Measurements from ENCODE around the gene CENPT. TPM values are rescaled to one million over a fixed set of nuclear protein-coding genes. Genes with fewer than 3 reads are reported as not detected.
A peak's percentile ranks its signal among the peaks of the same experiment; 100 is the strongest.

CENPT gene
- total and polyA plus RNA-seq, 2 of the 13 experiments (the other 11 are each of a cell fraction or from before 2014, with no cell fraction given) = 40.9 to 43.3 TPM

DNA sequence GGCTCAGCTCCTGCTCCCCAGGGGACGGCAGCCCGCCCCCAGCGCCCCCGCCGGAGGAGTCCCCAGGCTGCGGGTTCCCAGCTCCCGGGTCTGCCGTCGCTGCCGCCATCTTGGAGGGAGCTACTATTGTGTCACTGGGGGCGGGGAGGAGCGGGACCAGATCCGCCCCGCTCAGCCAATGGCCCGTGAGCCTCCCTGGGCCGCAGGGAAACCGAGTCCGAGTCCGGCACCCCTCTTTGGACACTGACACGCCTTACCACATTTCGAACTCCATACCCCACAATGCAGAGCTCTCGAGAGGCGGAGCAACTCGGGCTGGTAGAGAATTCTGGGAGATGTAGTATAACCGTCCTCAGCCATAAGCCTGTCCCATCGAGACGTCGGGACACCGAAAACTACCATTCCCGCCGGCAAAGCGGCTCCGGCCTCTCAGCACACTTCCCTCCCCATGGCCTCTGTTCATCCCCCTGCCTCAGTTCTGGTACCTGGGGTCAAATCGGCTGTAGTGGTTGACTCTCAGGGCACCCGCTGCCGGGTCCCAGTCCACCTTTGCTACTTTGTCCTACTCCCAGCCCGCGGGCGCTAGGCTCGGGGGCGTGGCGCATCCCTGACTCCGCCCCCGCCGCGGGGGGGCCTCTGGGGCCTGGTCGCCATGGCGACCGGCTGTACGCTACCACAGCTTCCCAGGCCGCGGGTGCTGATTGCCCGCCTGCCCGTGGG lies 40.9 kb downstream of the CENPT start, which contains the start of the genes RANBP10 and TSNAXIP1 (continued):
- TF ChIP-seq, protein P1, sequence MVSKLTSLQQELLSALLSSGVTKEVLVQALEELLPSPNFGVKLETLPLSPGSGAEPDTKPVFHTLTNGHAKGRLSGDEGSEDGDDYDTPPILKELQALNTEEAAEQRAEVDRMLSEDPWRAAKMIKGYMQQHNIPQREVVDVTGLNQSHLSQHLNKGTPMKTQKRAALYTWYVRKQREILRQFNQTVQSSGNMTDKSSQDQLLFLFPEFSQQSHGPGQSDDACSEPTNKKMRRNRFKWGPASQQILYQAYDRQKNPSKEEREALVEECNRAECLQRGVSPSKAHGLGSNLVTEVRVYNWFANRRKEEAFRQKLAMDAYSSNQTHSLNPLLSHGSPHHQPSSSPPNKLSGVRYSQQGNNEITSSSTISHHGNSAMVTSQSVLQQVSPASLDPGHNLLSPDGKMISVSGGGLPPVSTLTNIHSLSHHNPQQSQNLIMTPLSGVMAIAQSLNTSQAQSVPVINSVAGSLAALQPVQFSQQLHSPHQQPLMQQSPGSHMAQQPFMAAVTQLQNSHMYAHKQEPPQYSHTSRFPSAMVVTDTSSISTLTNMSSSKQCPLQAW (CRISPR knock-in tag; IDR thresholded peaks at IDR 0.05) = no peak
- TF ChIP-seq, protein P2, sequence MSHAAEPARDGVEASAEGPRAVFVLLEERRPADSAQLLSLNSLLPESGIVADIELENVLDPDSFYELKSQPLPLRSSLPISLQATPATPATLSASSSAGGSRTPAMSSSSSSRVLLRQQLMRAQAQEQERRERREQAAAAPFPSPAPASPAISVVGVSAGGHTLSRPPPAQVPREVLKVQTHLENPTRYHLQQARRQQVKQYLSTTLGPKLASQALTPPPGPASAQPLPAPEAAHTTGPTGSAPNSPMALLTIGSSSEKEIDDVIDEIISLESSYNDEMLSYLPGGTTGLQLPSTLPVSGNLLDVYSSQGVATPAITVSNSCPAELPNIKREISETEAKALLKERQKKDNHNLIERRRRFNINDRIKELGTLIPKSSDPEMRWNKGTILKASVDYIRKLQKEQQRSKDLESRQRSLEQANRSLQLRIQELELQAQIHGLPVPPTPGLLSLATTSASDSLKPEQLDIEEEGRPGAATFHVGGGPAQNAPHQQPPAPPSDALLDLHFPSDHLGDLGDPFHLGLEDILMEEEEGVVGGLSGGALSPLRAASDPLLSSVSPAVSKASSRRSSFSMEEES (CRISPR knock-in tag; IDR thresholded peaks at IDR 0.05) = peak; percentile 46; the same call in 1 of the 2 replicates
- no peak for TF ChIP-seq PCBP2 (optimal IDR thresholded peaks at IDR 0.05; ENCODE audit: low read depth, low read length, poor library complexity, severe bottlenecking)
- no peak for TF ChIP-seq ZNF282 (IDR thresholded peaks at IDR 0.05; ENCODE audit: partially characterized antibody)
- peak; percentile 72 for TF ChIP-seq SRSF1 (optimal IDR thresholded peaks at IDR 0.05; ENCODE audit: low read depth, low read length)
- TF ChIP-seq ZNF557 (CRISPR knock-in tag; IDR thresholded peaks at IDR 0.05) = no peak
- TF ChIP-seq ZNF615 (CRISPR knock-in tag; IDR thresholded peaks at IDR 0.05; ENCODE audit: borderline replicate concordance) = no peak
- peak; percentile 74 for TF ChIP-seq PHF20 (CRISPR knock-in tag; IDR thresholded peaks at IDR 0.05)
- no peak for TF ChIP-seq TAF15 (IDR thresholded peaks at IDR 0.05; ENCODE audit: low read depth, low read length, poor library complexity, severe bottlenecking)
- TF ChIP-seq SNAPC2 (CRISPR knock-in tag; IDR thresholded peaks at IDR 0.05) = no peak
- TF ChIP-seq, protein P3, sequence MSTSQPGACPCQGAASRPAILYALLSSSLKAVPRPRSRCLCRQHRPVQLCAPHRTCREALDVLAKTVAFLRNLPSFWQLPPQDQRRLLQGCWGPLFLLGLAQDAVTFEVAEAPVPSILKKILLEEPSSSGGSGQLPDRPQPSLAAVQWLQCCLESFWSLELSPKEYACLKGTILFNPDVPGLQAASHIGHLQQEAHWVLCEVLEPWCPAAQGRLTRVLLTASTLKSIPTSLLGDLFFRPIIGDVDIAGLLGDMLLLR (CRISPR knock-in tag; IDR thresholded peaks at IDR 0.05) = no peak
- TF ChIP-seq, protein P4, sequence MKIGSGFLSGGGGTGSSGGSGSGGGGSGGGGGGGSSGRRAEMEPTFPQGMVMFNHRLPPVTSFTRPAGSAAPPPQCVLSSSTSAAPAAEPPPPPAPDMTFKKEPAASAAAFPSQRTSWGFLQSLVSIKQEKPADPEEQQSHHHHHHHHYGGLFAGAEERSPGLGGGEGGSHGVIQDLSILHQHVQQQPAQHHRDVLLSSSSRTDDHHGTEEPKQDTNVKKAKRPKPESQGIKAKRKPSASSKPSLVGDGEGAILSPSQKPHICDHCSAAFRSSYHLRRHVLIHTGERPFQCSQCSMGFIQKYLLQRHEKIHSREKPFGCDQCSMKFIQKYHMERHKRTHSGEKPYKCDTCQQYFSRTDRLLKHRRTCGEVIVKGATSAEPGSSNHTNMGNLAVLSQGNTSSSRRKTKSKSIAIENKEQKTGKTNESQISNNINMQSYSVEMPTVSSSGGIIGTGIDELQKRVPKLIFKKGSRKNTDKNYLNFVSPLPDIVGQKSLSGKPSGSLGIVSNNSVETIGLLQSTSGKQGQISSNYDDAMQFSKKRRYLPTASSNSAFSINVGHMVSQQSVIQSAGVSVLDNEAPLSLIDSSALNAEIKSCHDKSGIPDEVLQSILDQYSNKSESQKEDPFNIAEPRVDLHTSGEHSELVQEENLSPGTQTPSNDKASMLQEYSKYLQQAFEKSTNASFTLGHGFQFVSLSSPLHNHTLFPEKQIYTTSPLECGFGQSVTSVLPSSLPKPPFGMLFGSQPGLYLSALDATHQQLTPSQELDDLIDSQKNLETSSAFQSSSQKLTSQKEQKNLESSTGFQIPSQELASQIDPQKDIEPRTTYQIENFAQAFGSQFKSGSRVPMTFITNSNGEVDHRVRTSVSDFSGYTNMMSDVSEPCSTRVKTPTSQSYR (CRISPR knock-in tag; IDR thresholded peaks at IDR 0.05; ENCODE audit: borderline replicate concordance) = no peak
- peak; percentile 38 for TF ChIP-seq ZNF331 (CRISPR knock-in tag; IDR thresholded peaks at IDR 0.05)
- no peak; the same call in 1 of the 2 replicates for TF ChIP-seq JDP2 (CRISPR knock-in tag; IDR thresholded peaks at IDR 0.05; ENCODE audit: borderline replicate concordance)
- peak; percentile 52 for TF ChIP-seq HES4 (CRISPR knock-in tag; IDR thresholded peaks at IDR 0.05; ENCODE audit: borderline replicate concordance)
- TF ChIP-seq NR1H2 (CRISPR knock-in tag; IDR thresholded peaks at IDR 0.05; ENCODE audit: borderline replicate concordance, low read depth) = no peak
- no peak for TF ChIP-seq MEF2D (CRISPR knock-in tag; IDR thresholded peaks at IDR 0.05)
- TF ChIP-seq, protein P5, sequence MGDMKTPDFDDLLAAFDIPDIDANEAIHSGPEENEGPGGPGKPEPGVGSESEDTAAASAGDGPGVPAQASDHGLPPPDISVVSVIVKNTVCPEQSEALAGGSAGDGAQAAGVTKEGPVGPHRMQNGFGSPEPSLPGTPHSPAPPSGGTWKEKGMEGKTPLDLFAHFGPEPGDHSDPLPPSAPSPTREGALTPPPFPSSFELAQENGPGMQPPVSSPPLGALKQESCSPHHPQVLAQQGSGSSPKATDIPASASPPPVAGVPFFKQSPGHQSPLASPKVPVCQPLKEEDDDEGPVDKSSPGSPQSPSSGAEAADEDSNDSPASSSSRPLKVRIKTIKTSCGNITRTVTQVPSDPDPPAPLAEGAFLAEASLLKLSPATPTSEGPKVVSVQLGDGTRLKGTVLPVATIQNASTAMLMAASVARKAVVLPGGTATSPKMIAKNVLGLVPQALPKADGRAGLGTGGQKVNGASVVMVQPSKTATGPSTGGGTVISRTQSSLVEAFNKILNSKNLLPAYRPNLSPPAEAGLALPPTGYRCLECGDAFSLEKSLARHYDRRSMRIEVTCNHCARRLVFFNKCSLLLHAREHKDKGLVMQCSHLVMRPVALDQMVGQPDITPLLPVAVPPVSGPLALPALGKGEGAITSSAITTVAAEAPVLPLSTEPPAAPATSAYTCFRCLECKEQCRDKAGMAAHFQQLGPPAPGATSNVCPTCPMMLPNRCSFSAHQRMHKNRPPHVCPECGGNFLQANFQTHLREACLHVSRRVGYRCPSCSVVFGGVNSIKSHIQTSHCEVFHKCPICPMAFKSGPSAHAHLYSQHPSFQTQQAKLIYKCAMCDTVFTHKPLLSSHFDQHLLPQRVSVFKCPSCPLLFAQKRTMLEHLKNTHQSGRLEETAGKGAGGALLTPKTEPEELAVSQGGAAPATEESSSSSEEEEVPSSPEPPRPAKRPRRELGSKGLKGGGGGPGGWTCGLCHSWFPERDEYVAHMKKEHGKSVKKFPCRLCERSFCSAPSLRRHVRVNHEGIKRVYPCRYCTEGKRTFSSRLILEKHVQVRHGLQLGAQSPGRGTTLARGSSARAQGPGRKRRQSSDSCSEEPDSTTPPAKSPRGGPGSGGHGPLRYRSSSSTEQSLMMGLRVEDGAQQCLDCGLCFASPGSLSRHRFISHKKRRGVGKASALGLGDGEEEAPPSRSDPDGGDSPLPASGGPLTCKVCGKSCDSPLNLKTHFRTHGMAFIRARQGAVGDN (CRISPR knock-in tag; IDR thresholded peaks at IDR 0.05) = peak; percentile 78
